Astrocyte (in vitro differentiated cells and primary cell): ENCODE measurements around the gene SSBP3. TPM values are rescaled to one million over a fixed set of nuclear protein-coding genes. Genes with fewer than 3 reads are reported as not detected.
A peak's percentile ranks its signal among the peaks of the same experiment; 100 is the strongest.

ENCODE experiments used
- DNase-seq: peaks from one replicate; pipeline ENCODE4 v3.0.0-alpha.2; 2010; ENCODE audit warnings: low read depth
- FAIRE-seq: peaks from 2 replicates; lab custom pipeline; 2011; peaks lifted over from hg19 to GRCh38; lab: Jason Lieb, UNC
- H2AFZ ChIP-seq: 2 replicates; pipeline ENCODE4 v1.6.0; 2012; ENCODE audit warnings: low read depth, low read length, inconsistent platforms
- H3K27ac ChIP-seq: 2 replicates; pipeline ENCODE4 v1.5.1; 2011; ENCODE audit warnings: low read depth, low read length, inconsistent platforms
- H3K27me3 ChIP-seq: 2 replicates; pipeline ENCODE4 v1.6.0; 2011; ENCODE audit warnings: low read length, inconsistent platforms; ENCODE audit not compliant: insufficient read depth
- H3K36me3 ChIP-seq: 2 replicates; pipeline ENCODE4 v1.5.1; 2011; ENCODE audit warnings: low read length, inconsistent platforms; ENCODE audit not compliant: insufficient read depth
- H3K4me1 ChIP-seq: 2 replicates; pipeline ENCODE4 v1.5.1; 2011; ENCODE audit warnings: low read length, inconsistent platforms; ENCODE audit not compliant: insufficient read depth
- H3K4me2 ChIP-seq: 2 replicates; pipeline ENCODE4 v1.6.0; 2012; ENCODE audit warnings: low read length, inconsistent platforms
- H3K4me3 ChIP-seq: 2 replicates; pipeline ENCODE4 v1.5.1; 2011; ENCODE audit warnings: low read depth, mild to moderate bottlenecking, low read length, inconsistent platforms; ENCODE audit not compliant: insufficient read depth
- H3K79me2 ChIP-seq: 2 replicates; pipeline ENCODE4 v1.6.0; 2012; ENCODE audit warnings: mild to moderate bottlenecking, low read length, inconsistent platforms; ENCODE audit not compliant: insufficient read depth
- H3K9ac ChIP-seq: 2 replicates; pipeline ENCODE4 v1.6.0; 2012; ENCODE audit warnings: mild to moderate bottlenecking, low read length, inconsistent platforms
- H3K9me3 ChIP-seq: 2 replicates; pipeline ENCODE4 v1.5.1; 2012; ENCODE audit warnings: low read depth, mild to moderate bottlenecking, low read length, inconsistent platforms; ENCODE audit not compliant: insufficient read depth
- H4K20me1 ChIP-seq: 2 replicates; pipeline ENCODE4 v1.6.0; 2012; ENCODE audit warnings: low read length, inconsistent platforms; ENCODE audit not compliant: insufficient read depth
- H3K27ac Mint-ChIP-seq: one replicate; pipeline ENCODE4 v1.8.0; 2021; ENCODE audit warnings: mild to moderate bottlenecking, mixed read lengths; ENCODE audit not compliant: unreplicated experiment
- H3K27me3 Mint-ChIP-seq: one replicate; pipeline ENCODE4 v1.8.0; 2021; ENCODE audit warnings: low read depth, mixed read lengths; ENCODE audit not compliant: unreplicated experiment
- H3K36me3 Mint-ChIP-seq: one replicate; pipeline ENCODE4 v1.8.0; 2021; ENCODE audit warnings: low read depth, mixed read lengths; ENCODE audit not compliant: unreplicated experiment
- H3K4me1 Mint-ChIP-seq: one replicate; pipeline ENCODE4 v1.8.0; 2021; ENCODE audit warnings: low read depth, mixed read lengths; ENCODE audit not compliant: unreplicated experiment
- H3K4me3 Mint-ChIP-seq: one replicate; pipeline ENCODE4 v1.8.0; 2021; ENCODE audit warnings: mild to moderate bottlenecking, moderate library complexity, mixed read lengths; ENCODE audit not compliant: unreplicated experiment
- H3K9me3 Mint-ChIP-seq: one replicate; pipeline ENCODE4 v1.8.0; 2021; ENCODE audit warnings: mild to moderate bottlenecking, mixed read lengths; ENCODE audit not compliant: unreplicated experiment
- EZH2 ChIP-seq: IDR thresholded peaks from 2 replicates; pipeline ENCODE4 v1.6.1; 2012; ENCODE audit warnings: mild to moderate bottlenecking, low read length, inconsistent platforms; ENCODE audit not compliant: insufficient read depth
- total RNA-seq: library from RNA; stranded (reverse); gene quantifications from 2 replicates; pipeline ENCODE4 v1.2.1, GENCODE V29; 2021
- TF ChIP-seq, protein P1 (sequence below): IDR thresholded peaks from 2 replicates; pipeline ENCODE4 v1.5.1; 2011; ENCODE audit warnings: low read depth, mild to moderate bottlenecking, inconsistent platforms, low read length, moderate library complexity; ENCODE audit not compliant: insufficient read depth

SSBP3 gene
- total RNA-seq, 1 donor from 2014 or later = 89.8 TPM

DNA sequence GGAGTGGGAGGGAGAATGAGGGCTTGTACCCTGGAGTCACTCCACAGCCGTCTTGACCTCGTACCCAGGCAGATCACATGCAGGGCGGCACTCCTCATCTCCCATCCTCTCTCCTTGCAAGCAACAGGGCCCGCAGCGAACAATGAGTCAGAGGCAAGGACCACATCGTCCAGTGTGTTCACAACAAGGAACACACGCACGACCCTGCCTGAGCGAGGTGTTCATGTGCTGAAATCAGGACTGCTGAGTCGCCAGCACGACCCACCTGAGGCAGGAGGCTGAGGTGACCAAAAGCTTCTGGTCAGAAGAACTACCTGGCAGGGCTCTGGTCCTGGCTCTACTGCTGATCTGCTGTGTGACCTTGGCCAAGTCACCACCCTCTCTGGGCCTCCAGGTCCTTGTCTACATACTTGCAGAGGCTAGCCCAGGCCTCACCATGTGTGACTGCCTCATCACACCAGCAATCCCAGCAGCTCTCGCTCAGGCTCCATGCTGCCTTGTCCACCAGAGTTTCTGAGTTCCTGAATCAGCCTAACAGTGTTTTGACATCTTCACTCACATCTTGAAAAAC lies 78.0 kb downstream of the SSBP3 start:
- no peaks in the 10 kb centered on the region for H3K9me3 Mint-ChIP-seq
- H3K36me3 ChIP-seq = no peaks in the 10 kb centered on the region
- H3K4me1 ChIP-seq = peaks cover 14% of the 10 kb centered on the region
- no peak overlapping the region for H3K27ac Mint-ChIP-seq
- peaks cover 100% of the 10 kb centered on the region for H4K20me1 ChIP-seq
- no peak overlapping the region for H3K9ac ChIP-seq
- peaks cover 42% of the 10 kb centered on the region for H3K4me1 Mint-ChIP-seq
- H3K4me2 ChIP-seq = peak overlapping the region; percentile 51
- FAIRE-seq = no peak
- peaks cover 47% of the 10 kb centered on the region for H3K79me2 ChIP-seq
- no peak overlapping the region for H3K4me3 Mint-ChIP-seq
- DNase-seq = no peak
- H3K4me3 ChIP-seq = no peak overlapping the region
- no peak overlapping the region for H3K27ac ChIP-seq
- no peak overlapping the region for H2AFZ ChIP-seq
- no peaks in the 10 kb centered on the region for H3K27me3 Mint-ChIP-seq
- peaks cover 5% of the 10 kb centered on the region for H3K36me3 Mint-ChIP-seq
- TF ChIP-seq, protein P1, sequence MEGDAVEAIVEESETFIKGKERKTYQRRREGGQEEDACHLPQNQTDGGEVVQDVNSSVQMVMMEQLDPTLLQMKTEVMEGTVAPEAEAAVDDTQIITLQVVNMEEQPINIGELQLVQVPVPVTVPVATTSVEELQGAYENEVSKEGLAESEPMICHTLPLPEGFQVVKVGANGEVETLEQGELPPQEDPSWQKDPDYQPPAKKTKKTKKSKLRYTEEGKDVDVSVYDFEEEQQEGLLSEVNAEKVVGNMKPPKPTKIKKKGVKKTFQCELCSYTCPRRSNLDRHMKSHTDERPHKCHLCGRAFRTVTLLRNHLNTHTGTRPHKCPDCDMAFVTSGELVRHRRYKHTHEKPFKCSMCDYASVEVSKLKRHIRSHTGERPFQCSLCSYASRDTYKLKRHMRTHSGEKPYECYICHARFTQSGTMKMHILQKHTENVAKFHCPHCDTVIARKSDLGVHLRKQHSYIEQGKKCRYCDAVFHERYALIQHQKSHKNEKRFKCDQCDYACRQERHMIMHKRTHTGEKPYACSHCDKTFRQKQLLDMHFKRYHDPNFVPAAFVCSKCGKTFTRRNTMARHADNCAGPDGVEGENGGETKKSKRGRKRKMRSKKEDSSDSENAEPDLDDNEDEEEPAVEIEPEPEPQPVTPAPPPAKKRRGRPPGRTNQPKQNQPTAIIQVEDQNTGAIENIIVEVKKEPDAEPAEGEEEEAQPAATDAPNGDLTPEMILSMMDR = no peak
- TF ChIP-seq EZH2 = no peak
- H3K27me3 ChIP-seq = no peaks in the 10 kb centered on the region
- no peaks in the 10 kb centered on the region for H3K9me3 ChIP-seq

DNA sequence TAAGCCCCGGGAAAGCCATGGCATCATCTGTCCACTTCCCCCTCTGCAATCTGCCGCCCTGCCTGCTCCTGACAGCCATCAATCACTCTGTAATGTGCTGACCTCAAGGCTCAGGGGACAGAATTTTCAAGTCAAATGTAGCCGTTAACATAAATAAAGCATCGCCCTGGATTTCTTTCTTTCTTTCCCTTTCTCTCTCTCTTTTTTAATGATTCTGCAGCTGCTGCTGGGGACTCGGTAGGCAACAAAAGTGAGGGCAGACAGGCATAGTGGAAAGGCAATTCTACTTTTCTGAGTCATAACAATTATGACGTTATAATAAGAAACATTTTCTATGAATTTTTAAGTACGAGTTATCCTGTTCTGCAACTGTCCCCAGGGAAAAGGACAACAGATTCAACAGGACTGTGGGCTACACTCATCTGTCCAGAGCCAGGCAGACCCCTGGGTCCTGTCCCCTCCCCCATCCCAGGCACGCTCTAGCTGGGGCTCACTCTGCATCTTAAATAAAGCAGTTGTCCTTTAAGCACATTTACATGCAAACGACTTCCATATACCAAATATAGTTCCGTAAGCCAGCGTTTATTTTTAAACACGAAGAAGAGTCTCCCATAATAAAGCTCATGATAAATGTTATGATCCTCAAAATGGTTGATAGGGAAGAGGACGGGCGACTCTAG lies 78.7 kb downstream of the SSBP3 start:
- Mint-ChIP-seq H3K36me3 (peaks cover 4% of the 10 kb centered on the region), H3K4me3 (no peak overlapping the region), H3K9me3 (no peaks in the 10 kb centered on the region), H3K4me1 (peaks cover 41% of the 10 kb centered on the region), H3K27ac (peak overlapping the region; percentile 13), H3K27me3 (no peaks in the 10 kb centered on the region)
- FAIRE-seq (no peak), DNase-seq (no peak)
- H3K9ac ChIP-seq = no peak overlapping the region
- H3K4me1 ChIP-seq = peaks cover 14% of the 10 kb centered on the region
- no peak overlapping the region for H3K4me3 ChIP-seq
- TF ChIP-seq, protein P1 = no peak
- no peak for TF ChIP-seq EZH2
- H2AFZ ChIP-seq = no peak overlapping the region
- H3K27me3 ChIP-seq = no peaks in the 10 kb centered on the region
- no peaks in the 10 kb centered on the region for H3K36me3 ChIP-seq
- peaks cover 100% of the 10 kb centered on the region for H4K20me1 ChIP-seq
- no peak overlapping the region for H3K27ac ChIP-seq
- H3K4me2 ChIP-seq = peak overlapping the region; percentile 51
- H3K79me2 ChIP-seq = peaks cover 47% of the 10 kb centered on the region
- no peaks in the 10 kb centered on the region for H3K9me3 ChIP-seq
